ENCODE measurements around the gene TUBB8. TPM values are rescaled to one million over a fixed set of nuclear protein-coding genes. Genes with fewer than 3 reads are reported as not detected.
"Not testable (repeated sequence)": the region's sequence is repeated elsewhere in the genome, so short reads cannot be mapped to it uniquely, and the experiment has no call there.

TUBB8 gene
- total RNA-seq, 3 donors from 2014 or later, result 0.90 TPM; not detected in 2

DNA sequence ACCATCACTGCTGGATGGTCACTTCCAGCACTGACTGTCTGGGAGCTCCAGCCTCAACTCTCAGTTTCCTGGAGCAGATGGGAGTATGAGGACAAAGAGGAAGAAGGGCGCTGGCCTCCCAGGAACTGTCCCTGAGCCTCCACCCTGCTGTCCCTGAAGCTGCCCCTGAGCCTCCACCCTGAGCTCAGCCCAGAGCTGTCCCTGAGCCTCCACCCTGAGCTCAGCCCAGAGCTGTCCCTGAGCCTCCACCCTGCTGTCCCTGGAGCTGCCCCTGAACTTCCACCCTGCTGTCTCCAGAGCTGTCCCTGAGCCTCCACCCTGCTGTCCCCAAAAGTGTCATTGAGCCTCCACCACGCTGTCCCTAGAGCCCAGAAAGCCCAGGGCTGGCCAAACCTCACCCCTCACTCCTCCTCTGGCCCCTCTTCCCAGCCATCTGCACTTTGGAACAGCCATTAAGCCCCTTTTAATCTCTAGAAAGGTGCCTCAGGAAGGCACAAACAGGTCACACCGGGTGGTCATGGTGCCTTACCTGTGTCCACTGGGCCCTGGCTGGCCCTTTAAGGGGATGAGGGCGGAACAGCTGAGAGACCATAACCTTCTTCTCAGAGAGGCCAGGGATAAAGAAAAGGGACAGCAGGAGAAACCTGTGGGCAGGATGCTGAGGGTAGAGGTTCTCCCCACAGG, 30.6 kb upstream of the TUBB8 start:
- H3K4me3 ChIP-seq, result no peak overlapping the region
- H3K4me1 ChIP-seq (ENCODE audit: low read depth), result no peaks in the 10 kb centered on the region
- no peaks in the 10 kb centered on the region for H3K9me3 ChIP-seq
- no peak for ATAC-seq
- intact Hi-C loops (cut with DNase I, micrococcal nuclease), result no loop called here
- TF ChIP-seq, protein P1, sequence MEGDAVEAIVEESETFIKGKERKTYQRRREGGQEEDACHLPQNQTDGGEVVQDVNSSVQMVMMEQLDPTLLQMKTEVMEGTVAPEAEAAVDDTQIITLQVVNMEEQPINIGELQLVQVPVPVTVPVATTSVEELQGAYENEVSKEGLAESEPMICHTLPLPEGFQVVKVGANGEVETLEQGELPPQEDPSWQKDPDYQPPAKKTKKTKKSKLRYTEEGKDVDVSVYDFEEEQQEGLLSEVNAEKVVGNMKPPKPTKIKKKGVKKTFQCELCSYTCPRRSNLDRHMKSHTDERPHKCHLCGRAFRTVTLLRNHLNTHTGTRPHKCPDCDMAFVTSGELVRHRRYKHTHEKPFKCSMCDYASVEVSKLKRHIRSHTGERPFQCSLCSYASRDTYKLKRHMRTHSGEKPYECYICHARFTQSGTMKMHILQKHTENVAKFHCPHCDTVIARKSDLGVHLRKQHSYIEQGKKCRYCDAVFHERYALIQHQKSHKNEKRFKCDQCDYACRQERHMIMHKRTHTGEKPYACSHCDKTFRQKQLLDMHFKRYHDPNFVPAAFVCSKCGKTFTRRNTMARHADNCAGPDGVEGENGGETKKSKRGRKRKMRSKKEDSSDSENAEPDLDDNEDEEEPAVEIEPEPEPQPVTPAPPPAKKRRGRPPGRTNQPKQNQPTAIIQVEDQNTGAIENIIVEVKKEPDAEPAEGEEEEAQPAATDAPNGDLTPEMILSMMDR (IDR thresholded peaks at IDR 0.05), result no peak
- no peaks in the 10 kb centered on the region for H3K36me3 ChIP-seq (ENCODE audit: low read depth)
- DNase-seq, result no peak

- intact Hi-C loops (cut with DNase I, micrococcal nuclease), result no loop called here
- no peak for DNase-seq
- no peak for ATAC-seq
- Histone ChIP-seq H3K36me3 (ENCODE audit: low read depth) (no peaks in the 10 kb centered on the region), H3K4me1 (ENCODE audit: low read depth) (no peaks in the 10 kb centered on the region), H3K9me3 (no peaks in the 10 kb centered on the region), H3K4me3 (no peak overlapping the region)
- TF ChIP-seq, protein P1 (IDR thresholded peaks at IDR 0.05), result no peak
These were observed 29.5 kb upstream of the TUBB8 start for GRCh38 chr10:78556-78955.

- H3K9me3 ChIP-seq; DNase-seq; H3K4me3 ChIP-seq; intact Hi-C loops (cut with DNase I, micrococcal nuclease); H3K36me3 ChIP-seq (ENCODE audit: low read depth); ATAC-seq; H3K4me1 ChIP-seq (ENCODE audit: low read depth): not testable (repeated sequence)
These were observed 25.1 kb upstream of the TUBB8 start for GRCh38 chr10:74266-74621.

GRCh38 chr10:73543-74265, 24.6 kb upstream of the TUBB8 start:
- intact Hi-C loops (cut with DNase I, micrococcal nuclease); H3K36me3 ChIP-seq (ENCODE audit: low read depth); H3K9me3 ChIP-seq; H3K4me1 ChIP-seq (ENCODE audit: low read depth); H3K4me3 ChIP-seq: not testable (repeated sequence)
- DNase-seq (peak in 2 of 3 donors; percentile 46 to 60), ATAC-seq (peak; percentile 68)
- TF ChIP-seq, protein P1 (IDR thresholded peaks at IDR 0.05), result peak; percentile 42

GRCh38 chr10:68156-68555, 19.1 kb upstream of the TUBB8 start:
- H3K4me3 ChIP-seq; ATAC-seq; intact Hi-C loops (cut with DNase I, micrococcal nuclease); H3K9me3 ChIP-seq; H3K4me1 ChIP-seq (ENCODE audit: low read depth); H3K36me3 ChIP-seq (ENCODE audit: low read depth); DNase-seq: not testable (repeated sequence)

GRCh38 chr10:49926-50325, 830 bp upstream of the TUBB8 start:
- DNase-seq; H3K36me3 ChIP-seq (ENCODE audit: low read depth); H3K9me3 ChIP-seq; intact Hi-C loops (cut with DNase I, micrococcal nuclease); ATAC-seq; H3K4me3 ChIP-seq; H3K4me1 ChIP-seq (ENCODE audit: low read depth): not testable (repeated sequence)

- H3K4me3 ChIP-seq; H3K4me1 ChIP-seq (ENCODE audit: low read depth); DNase-seq; ATAC-seq; intact Hi-C loops (cut with DNase I, micrococcal nuclease); H3K9me3 ChIP-seq; H3K36me3 ChIP-seq (ENCODE audit: low read depth): not testable (repeated sequence)
These were observed 1.2 kb downstream of the TUBB8 start for GRCh38 chr10:47864-48263.

DNA sequence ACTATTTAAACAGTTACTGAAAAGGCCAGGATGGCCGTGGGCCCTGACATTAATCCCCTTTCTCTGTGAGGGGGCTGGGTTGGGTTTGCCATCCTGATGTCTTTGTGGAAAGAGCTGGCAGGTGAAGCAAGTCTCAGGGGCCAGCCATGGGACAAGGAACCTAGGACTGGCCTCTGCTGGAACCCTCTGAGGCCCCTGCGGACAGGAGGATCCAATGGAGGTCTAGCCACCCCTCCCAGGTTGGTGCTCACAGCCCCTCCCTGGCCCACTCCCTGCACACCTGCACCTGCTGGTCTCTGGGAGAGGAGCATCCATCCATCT, 35.8 kb downstream of the TUBB8 start:
- DNase-seq; H3K4me1 ChIP-seq (ENCODE audit: low read depth); H3K4me3 ChIP-seq; intact Hi-C loops (cut with DNase I, micrococcal nuclease); H3K9me3 ChIP-seq; H3K36me3 ChIP-seq (ENCODE audit: low read depth): not testable (repeated sequence)
- peak; percentile 26 for ATAC-seq

- H3K9me3 ChIP-seq; H3K4me3 ChIP-seq; H3K36me3 ChIP-seq (ENCODE audit: low read depth); DNase-seq; intact Hi-C loops (cut with DNase I, micrococcal nuclease); H3K4me1 ChIP-seq (ENCODE audit: low read depth): not testable (repeated sequence)
- peak; percentile 41 for ATAC-seq
These were observed 36.4 kb downstream of the TUBB8 start for GRCh38 chr10:12444-13314.

GRCh38 chr10:11260-11659, 37.8 kb downstream of the TUBB8 start:
- ATAC-seq; H3K4me1 ChIP-seq (ENCODE audit: low read depth); H3K9me3 ChIP-seq; intact Hi-C loops (cut with DNase I, micrococcal nuclease); H3K4me3 ChIP-seq; H3K36me3 ChIP-seq (ENCODE audit: low read depth): not testable (repeated sequence)
- peak in 2 of 3 donors; percentile 2 to 33 for DNase-seq
